Caco-2 (cell line): Measurements from ENCODE around the gene MSLN. TPM values are rescaled to one million over a fixed set of nuclear protein-coding genes. Genes with fewer than 3 reads are reported as not detected.

Experiments
- BruUV-seq: library from RNA; stranded (reverse); fragments of 400-500 nt; replicated peaks from 2 replicates; lab custom pipeline; 2021; lab: Mats Ljungman, UMichigan
- CTCF ChIA-PET: fragments of 300-600 bp; sonication (Branson Sonifier 250); formaldehyde crosslinking; loops from one replicate; lab custom pipeline; 2022; ENCODE audit warnings: antibody characterized with exemption; lab: Charles Lee
- POLR2A ChIA-PET: fragments of 300-600 bp; sonication (Branson Sonifier 250); formaldehyde crosslinking; loops from one replicate; lab custom pipeline; 2022; ENCODE audit warnings: antibody characterized with exemption; lab: Charles Lee
- DNase-seq, 2 experiments: peaks; one replicate each; pipeline versions ENCODE4 v3.0.0 to v3.0.0-alpha.2; 2020 to 2022
- H3K27me3 ChIP-seq: replicated peaks from 2 replicates; pipeline ENCODE4 v1.6.0; 2011; ENCODE audit warnings: low read length; ENCODE audit not compliant: control insufficient read depth, insufficient read depth
- H3K36me3 ChIP-seq: 2 replicates; pipeline ENCODE4 v1.5.1; 2011; ENCODE audit warnings: low read length; ENCODE audit not compliant: control insufficient read depth, insufficient read depth
- H3K4me1 ChIP-seq: fragments of 250-450 bp; sonication (Bioruptor Pico); 2 replicates; pipeline ENCODE4 v1.5.1; 2020; ENCODE audit warnings: mild to moderate bottlenecking
- H3K4me3 ChIP-seq: 2 replicates; pipeline ENCODE4 v1.5.1; 2011; ENCODE audit warnings: low read depth, mild to moderate bottlenecking, control low read depth, low read length
- H3K9me3 ChIP-seq: fragments of 250-450 bp; sonication (Bioruptor Pico); 2 replicates; pipeline ENCODE4 v1.5.1; 2020; ENCODE audit warnings: mild to moderate bottlenecking, moderate library complexity
- H3K27ac Mint-ChIP-seq: one replicate; pipeline ENCODE4 v1.8.0; 2022; ENCODE audit warnings: mixed read lengths; ENCODE audit not compliant: unreplicated experiment
- H3K27me3 Mint-ChIP-seq: one replicate; pipeline ENCODE4 v1.8.0; 2022; ENCODE audit warnings: mixed read lengths; ENCODE audit not compliant: insufficient read depth, unreplicated experiment
- H3K36me3 Mint-ChIP-seq: one replicate; pipeline ENCODE4 v1.8.0; 2022; ENCODE audit warnings: mild to moderate bottlenecking, mixed read lengths; ENCODE audit not compliant: insufficient read depth, unreplicated experiment
- H3K4me1 Mint-ChIP-seq: one replicate; pipeline ENCODE4 v1.8.0; 2022; ENCODE audit warnings: low read depth, mixed read lengths; ENCODE audit not compliant: unreplicated experiment
- H3K4me3 Mint-ChIP-seq: one replicate; pipeline ENCODE4 v1.8.0; 2022; ENCODE audit warnings: mild to moderate bottlenecking, moderate library complexity, mixed read lengths; ENCODE audit not compliant: unreplicated experiment
- H3K9me3 Mint-ChIP-seq: one replicate; pipeline ENCODE4 v1.8.0; 2022; ENCODE audit warnings: mixed read lengths; ENCODE audit not compliant: unreplicated experiment
- intact Hi-C: fragments of 100-400 bp; cut with micrococcal nuclease; formaldehyde crosslinking; loops from one replicate; pipeline ENCODE4 v1.10.0; 2022; ENCODE audit not compliant: unreplicated experiment
- total RNA-seq: library from RNA; stranded (reverse); gene quantifications from 2 replicates; pipeline ENCODE4 v1.2.3, GENCODE V29; 2022
- TF ChIP-seq, protein P1 (sequence below), 2 experiments: fragments of 200-600 bp in 1 of 2; IDR thresholded peaks; 1 replicate in 1 of 2; 2 replicates in 1 of 2; pipeline versions ENCODE4 v1.5.1 to v1.8.0; 2011 to 2022; ENCODE audit warnings: antibody characterized with exemption in 1 of 2, control low read depth in 1 of 2, inconsistent platforms in 1 of 2, low read depth in 1 of 2, low read length in 1 of 2, mild to moderate bottlenecking in 1 of 2, moderate library complexity in 1 of 2; ENCODE audit not compliant: insufficient read depth in 1 of 2, severe bottlenecking in 1 of 2, unreplicated experiment in 1 of 2

Gene MSLN
- total RNA-seq, 1 experiment from 2014 or later: 0.36 TPM

DNA sequence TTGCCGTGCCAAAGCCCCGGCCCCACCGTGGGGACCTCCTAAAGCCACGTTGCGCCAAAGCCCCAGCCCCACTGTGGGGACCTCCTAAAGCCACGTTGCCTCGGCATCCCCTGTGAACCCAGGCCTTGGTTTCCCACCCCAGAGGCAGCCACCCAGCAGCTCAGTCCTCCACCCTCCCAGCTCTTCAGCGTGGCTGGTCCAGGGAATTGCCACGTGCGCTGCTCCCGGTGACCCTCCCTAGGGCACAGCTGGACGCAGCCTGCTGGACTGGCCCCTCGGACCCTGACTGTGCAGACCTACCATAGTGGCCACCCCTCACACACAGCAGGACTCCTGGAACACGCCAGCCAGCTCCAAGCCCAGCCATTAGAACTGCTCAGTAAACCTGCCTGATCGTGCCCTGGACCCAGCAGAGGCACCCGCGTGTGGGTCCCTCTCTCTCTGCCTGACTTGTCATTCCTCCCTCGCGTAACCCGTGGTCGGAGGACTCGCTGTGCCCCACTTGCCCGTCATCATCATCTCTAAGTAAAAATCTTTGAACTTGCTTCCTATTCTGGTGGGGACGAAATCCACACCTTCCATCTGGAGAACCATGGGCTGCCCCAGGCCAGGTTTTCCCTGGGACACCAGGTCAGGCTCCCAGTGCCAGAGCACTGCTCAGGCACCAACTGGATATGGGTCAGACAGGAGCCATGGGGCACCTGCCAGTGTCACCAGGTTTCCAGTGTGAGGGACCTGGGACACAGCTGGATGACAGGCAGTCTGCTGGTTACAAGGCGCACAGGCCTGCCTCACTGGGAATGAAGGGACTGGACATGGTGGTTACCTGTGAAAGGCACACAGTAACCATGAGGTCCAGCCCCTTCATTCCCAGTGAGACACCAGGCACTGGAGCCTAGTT, 25.3 kb upstream of the MSLN start:
- Histone ChIP-seq H3K27me3 (no peaks in the 10 kb centered on the region), H3K36me3 (no peaks in the 10 kb centered on the region; the same call in 1 of the 2 replicates), H3K4me3 (no peak overlapping the region), H3K4me1 (no peaks in the 10 kb centered on the region), H3K9me3 (no peaks in the 10 kb centered on the region)
- Mint-ChIP-seq H3K9me3 (no peaks in the 10 kb centered on the region), H3K4me3 (no peak overlapping the region), H3K4me1 (no peaks in the 10 kb centered on the region), H3K27ac (no peak overlapping the region), H3K36me3 (peaks cover 50% of the 10 kb centered on the region), H3K27me3 (no peaks in the 10 kb centered on the region)
- BruUV-seq: no TSS peak
- intact Hi-C loops: no loop called here
- no peak for DNase-seq
- ChIA-PET POLR2A (no interaction called here), CTCF (no interaction called here)
- TF ChIP-seq, protein P1, sequence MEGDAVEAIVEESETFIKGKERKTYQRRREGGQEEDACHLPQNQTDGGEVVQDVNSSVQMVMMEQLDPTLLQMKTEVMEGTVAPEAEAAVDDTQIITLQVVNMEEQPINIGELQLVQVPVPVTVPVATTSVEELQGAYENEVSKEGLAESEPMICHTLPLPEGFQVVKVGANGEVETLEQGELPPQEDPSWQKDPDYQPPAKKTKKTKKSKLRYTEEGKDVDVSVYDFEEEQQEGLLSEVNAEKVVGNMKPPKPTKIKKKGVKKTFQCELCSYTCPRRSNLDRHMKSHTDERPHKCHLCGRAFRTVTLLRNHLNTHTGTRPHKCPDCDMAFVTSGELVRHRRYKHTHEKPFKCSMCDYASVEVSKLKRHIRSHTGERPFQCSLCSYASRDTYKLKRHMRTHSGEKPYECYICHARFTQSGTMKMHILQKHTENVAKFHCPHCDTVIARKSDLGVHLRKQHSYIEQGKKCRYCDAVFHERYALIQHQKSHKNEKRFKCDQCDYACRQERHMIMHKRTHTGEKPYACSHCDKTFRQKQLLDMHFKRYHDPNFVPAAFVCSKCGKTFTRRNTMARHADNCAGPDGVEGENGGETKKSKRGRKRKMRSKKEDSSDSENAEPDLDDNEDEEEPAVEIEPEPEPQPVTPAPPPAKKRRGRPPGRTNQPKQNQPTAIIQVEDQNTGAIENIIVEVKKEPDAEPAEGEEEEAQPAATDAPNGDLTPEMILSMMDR (IDR thresholded peaks at IDR 0.05; ENCODE audit: insufficient read depth in 1 of 2, low read depth in 1 of 2, low read length in 1 of 2, severe bottlenecking in 1 of 2, unreplicated experiment in 1 of 2): no peak

DNA sequence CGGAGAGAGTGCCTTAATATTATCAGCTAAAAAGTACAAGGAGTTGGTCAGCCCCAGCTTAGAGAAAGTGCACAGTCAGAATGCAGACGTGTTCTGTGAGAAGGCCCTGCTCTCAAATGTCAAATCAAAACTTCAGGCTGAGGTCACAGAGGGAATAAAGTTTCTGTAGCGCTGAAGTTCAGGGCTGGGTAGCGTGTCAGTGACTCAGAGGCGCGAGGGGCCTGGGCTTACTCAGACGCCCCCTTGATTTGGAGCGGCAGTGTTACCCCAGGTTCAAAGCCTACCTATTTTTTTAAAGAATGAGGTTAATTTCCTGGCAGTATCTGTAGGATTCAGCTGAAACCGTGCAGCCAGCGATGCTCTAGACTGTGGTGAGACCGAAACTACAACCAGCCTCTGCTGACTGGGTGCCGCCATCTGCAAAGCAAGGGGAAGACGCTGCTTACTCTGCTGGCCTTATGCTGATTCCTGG, 24.5 kb upstream of the MSLN start:
- Histone ChIP-seq H3K4me3 (no peak overlapping the region), H3K27me3 (no peaks in the 10 kb centered on the region), H3K9me3 (no peaks in the 10 kb centered on the region), H3K4me1 (no peaks in the 10 kb centered on the region), H3K36me3 (no peaks in the 10 kb centered on the region; the same call in 1 of the 2 replicates)
- H3K4me3 Mint-ChIP-seq: no peak overlapping the region
- ChIA-PET POLR2A (no interaction called here), CTCF (interaction anchor here (0.7 to 1.0 kb wide), 2 partner anchors 13 to 26 kb away, joined by 3 read pairs; no protein-coding TSS in a partner anchor)
- TF ChIP-seq, protein P1 (IDR thresholded peaks at IDR 0.05; ENCODE audit: insufficient read depth in 1 of 2, low read depth in 1 of 2, low read length in 1 of 2, severe bottlenecking in 1 of 2, unreplicated experiment in 1 of 2): no peak
- no peak for DNase-seq
- no peaks in the 10 kb centered on the region for H3K4me1 Mint-ChIP-seq
- H3K9me3 Mint-ChIP-seq: no peaks in the 10 kb centered on the region
- no peak overlapping the region for H3K27ac Mint-ChIP-seq
- H3K36me3 Mint-ChIP-seq: peaks cover 51% of the 10 kb centered on the region
- BruUV-seq: no TSS peak
- no peaks in the 10 kb centered on the region for H3K27me3 Mint-ChIP-seq
- intact Hi-C loops: no loop called here

DNA sequence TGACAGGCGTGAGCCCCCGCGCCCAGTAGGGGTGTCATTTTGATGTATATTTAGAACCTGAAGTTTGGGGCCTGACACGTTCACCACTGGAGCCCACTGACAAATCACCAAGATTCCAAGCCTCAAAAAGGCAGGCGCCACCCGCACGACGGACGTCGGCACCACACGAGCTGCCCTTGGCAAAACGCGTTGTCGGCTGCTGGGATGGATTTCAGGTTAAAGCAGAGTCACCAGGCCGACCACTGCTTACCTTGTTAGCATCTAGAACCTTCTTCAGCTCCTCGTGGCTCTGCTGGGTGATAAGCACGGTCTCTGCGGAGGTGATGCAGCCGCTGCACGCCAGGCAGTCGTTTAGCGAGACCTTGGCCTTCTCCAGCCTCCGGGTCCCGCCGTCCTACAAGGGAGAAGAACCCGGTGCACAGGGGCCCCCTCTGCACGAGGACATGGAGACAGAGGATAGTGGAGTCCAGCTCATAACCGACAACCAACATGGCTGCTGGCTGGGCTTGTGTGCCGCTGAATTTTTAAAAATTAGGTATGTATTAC, 23.5 kb upstream of the MSLN start:
- no peaks in the 10 kb centered on the region; the same call in 1 of the 2 replicates for H3K36me3 ChIP-seq
- BruUV-seq: no TSS peak
- ChIA-PET POLR2A (no interaction called here), CTCF (interaction anchor here (0.7 to 1.0 kb wide), 2 partner anchors 12 to 25 kb away, joined by 3 read pairs; no protein-coding TSS in a partner anchor)
- peaks cover 51% of the 10 kb centered on the region for H3K36me3 Mint-ChIP-seq
- no peaks in the 10 kb centered on the region for H3K4me1 Mint-ChIP-seq
- H3K27ac Mint-ChIP-seq: no peak overlapping the region
- H3K4me1 ChIP-seq: no peaks in the 10 kb centered on the region
- H3K27me3 ChIP-seq: no peaks in the 10 kb centered on the region
- intact Hi-C loops: no loop called here
- no peaks in the 10 kb centered on the region for H3K27me3 Mint-ChIP-seq
- H3K9me3 ChIP-seq: no peaks in the 10 kb centered on the region
- no peak for DNase-seq
- no peaks in the 10 kb centered on the region for H3K9me3 Mint-ChIP-seq
- no peak overlapping the region for H3K4me3 ChIP-seq
- TF ChIP-seq, protein P1 (IDR thresholded peaks at IDR 0.05; ENCODE audit: insufficient read depth in 1 of 2, low read depth in 1 of 2, low read length in 1 of 2, severe bottlenecking in 1 of 2, unreplicated experiment in 1 of 2): no peak
- H3K4me3 Mint-ChIP-seq: no peak overlapping the region
